ENCODE results near the gene PPP1R13L.
"Not testable (repeated sequence)": the region's sequence is repeated elsewhere in the genome, so short reads cannot be mapped to it uniquely, and the experiment has no call there.

PPP1R13L gene

DNA sequence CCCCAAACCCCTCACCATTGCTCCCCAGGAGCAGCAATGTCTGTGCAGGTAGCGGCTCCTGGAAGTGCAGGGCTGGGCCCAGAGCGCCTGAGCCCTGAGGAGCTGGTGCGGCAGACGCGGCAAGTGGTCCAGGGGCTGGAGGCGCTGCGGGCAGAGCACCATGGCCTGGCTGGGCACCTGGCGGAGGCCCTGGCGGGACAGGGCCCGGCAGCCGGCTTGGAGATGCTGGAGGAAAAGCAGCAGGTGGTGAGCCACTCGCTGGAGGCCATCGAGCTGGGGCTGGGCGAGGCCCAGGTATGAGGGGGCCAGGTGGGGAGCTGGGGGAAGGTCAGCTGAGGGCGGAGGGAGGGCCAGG, 59.4 kb downstream of the PPP1R13L start:
- no peak for DNase-seq (ENCODE audit: low read depth)

DNA sequence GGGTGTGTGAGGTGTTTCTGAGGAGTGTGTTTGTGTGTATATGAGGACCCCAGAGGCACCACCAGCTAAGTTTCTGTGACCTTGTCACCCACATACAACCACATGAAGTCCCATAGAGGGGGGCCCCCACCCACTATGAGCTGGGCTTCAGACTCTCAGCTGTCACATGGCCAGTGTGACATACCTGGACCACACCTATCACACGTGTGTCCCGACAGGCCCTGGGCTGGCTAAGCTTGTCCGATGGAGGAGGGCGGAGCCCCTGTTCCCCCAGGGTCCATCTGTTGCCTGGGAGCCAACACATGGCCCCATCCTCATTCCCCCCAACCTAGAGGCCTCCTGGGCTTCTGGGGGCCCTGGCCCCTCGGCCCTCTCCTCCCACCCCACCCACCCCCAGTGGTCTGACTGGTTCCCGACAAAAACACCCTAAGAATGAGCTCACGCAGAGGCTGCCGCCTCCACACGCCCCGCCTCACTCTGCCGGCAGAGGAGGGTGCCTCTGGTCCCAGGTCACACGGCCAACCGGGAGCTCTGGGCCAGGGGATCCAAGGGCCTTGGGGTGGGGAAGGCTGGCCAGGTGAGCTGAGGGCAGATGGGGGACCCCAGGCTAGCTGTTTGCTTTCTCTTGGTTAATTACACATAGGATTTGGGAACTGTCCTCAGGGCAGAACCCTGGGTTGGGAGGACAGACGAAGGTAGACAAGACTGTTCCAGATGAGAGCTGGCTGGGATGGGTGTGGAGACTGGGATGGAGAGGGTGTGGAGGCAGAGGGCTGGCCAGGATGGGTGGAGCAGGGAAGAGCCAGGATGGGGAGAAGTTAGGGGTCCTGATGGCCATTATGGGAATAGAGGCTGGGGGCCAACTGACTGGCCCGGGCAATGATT, 60.0 kb downstream of the PPP1R13L start:
- no peak for DNase-seq (ENCODE audit: low read depth)

DNA sequence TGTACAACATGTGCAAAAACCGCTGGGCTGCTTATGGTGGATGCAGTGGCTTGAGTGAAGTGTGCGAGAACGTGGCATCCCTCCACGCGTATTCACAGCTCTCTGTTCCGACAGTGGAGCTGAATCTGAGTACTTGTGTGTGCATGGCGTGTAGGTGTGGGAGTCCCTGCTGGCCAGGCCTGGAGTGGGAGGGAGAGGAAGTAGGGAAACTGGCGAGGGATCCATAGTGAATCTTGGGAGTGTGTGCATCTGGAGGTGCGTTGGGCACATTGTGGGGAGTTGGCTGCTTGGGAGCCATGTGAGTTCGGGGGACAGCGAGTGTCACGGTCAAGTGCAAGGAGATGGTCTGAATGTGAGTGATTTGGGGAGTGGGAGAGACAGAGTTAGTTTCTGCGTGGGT, 62.0 kb downstream of the PPP1R13L start:
- DNase-seq (ENCODE audit: low read depth), result no peak

DNA sequence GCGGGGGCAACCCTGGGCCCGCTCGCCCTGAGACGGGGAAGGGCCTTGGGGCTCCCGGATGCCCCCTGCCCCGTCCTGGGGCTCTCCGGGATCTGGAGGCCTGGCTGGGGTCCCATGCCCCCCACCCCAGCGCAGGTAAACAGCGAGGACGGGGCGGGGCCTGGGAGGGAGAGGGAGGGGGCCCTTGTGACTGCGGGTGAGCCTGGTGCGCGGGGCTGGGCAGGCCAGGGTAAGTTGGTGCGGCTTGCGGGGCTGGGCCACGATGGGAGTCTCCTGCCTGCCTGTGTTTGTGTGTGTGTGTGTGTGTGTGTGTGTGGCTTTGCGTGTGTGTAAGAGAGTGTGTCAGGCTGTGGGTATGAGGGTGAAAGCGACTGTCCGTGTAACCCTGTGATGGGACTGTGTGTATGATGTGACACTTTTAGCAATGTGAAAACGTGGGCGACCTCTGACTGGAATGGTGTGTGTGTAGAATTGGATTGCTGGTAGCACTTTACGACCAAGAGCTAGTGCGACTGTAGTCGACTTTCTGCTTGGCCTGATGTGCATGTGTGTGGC, 63.9 kb downstream of the PPP1R13L start:
- no peak for DNase-seq (ENCODE audit: low read depth)

DNA sequence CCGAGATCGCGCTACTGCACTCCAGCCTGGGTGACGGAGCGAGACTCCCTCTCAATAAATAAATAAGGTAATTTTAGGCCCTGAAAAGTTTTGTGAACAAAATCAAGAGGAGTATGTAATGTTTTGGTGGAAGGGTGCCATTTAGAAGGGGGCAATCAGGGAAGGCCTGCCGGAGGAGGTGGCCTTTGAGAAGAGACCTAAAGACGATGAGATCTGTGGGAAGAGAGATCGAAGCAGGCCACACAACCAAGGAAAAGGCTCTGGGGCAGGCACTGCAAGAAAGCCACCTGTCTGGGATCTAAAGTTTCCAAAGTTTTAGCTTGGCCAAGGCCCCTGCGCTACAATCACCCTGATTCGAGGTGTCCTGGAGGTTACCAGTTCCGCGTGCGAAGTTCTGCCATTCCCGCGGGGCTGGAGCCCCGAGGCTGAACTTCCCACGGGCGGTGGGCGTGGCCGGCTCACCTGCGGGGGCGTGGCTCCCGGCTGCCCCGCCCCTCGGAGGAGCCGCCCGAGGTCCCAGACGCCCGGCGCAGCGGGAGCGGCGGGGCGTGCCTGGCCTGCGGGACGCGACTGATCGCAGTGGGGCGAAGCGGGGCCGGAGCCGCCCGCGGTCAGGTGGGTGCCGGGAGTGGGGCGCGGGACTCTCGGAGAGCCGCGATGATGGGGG, 64.5 kb downstream of the PPP1R13L start, which contains the start of gene KLC3:
Gene KLC3 (plus strand): TSS at position 519 of the 667 bp plus-strand sequence. CDS start 4,792 bp downstream, outside the sequence.
- DNase-seq (ENCODE audit: low read depth), result no peak

DNA sequence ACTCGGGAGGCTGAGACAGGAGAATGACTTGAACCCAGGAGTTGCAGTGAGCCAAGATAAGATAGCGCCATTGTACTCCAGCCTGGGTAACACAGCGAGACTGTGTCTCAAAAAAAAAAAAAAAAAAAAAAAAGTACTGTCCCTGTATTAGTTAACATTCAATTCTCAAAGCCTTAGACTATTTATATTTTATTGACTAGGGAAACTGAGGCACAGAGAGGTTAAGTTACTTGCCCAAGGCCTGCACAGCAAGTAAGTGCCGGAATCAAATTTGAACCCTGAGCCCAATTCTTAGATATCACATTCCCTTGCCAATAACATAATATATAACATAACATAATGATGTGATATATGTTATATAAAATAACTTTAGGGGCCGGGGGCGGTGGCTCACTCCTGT, 65.2 kb downstream of the PPP1R13L start:
- no peak for DNase-seq (ENCODE audit: low read depth)

DNA sequence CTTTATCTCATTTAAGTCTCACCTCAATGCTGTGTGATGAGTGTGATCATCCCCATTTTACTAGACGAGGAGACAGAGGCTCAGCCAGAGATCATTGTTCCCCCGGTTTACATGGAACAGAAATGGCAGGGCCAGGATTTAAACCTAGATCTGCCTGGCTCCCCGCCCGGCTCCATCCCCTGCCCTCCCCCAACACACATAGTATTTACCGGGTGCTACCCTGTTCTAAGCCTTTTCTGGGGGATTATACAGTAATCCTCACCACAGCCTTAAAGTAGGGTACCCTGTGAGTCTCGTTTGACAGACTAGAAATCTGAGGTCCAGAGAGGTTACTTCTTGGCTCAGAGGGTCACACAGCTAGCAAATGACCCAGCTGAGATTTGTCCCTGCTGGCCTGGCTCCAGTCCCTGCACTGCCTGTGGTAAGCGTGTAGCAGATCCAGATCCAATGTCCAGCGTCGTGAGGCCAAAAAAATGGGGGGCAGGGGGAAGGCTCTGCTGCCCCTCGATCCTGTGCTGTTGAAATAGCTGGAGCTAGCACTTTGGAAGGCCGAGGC, 68.1 kb downstream of the PPP1R13L start:
- no peak for DNase-seq (ENCODE audit: low read depth)

DNA sequence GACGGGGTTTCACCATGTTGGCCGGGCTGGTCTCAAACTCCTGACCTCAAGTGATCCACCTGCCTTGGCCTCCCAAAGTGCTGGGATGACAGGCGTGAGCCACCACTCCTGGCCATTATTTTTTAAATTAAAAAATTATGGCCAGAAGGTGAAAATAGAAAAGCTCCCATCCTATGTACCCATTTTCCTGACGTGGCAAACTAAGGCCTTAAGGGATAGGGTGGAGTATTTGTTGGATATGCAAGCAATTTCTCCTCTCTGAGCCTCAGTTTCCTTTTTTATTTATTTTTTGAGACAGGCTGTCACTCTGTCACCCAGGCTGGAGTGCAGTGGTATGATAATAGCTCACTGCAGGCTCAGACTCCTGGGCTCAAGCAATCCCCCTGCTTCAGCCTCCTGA, 70.0 kb downstream of the PPP1R13L start:
- DNase-seq (ENCODE audit: low read depth), result not testable (repeated sequence)

DNA sequence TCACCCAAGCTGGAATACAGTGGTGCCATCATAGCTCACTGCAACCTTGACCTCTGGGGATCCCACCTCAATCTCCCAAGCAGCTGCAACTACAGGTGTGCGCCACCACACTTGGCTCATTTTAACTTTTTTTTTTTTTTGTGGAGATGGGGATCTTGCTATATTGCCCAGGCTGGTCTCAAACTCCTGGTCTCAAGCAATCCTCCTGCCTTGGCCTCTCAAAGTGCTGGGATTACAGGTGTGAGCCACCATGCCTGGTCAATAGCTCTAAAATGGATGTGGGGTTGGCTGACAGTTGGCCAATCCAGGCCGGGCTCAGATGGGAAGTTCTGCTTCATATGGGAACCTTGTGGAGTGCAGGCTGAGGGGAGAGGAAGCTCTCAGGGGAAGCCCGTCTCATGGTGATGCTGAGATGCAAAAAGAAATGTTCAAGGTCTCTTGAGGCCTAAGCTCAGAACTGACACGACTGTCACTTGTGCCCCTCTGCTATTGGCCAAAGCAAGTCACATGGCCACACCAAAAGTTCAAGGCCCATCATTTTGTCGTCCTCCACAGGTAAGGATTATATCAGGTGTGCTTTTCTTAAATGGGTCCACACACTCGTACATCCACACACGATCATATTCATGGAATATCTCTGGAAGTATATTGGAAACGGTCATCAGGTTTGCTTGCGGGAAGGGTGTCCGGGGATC, 71.1 kb downstream of the PPP1R13L start:
- DNase-seq (ENCODE audit: low read depth), result no peak

DNA sequence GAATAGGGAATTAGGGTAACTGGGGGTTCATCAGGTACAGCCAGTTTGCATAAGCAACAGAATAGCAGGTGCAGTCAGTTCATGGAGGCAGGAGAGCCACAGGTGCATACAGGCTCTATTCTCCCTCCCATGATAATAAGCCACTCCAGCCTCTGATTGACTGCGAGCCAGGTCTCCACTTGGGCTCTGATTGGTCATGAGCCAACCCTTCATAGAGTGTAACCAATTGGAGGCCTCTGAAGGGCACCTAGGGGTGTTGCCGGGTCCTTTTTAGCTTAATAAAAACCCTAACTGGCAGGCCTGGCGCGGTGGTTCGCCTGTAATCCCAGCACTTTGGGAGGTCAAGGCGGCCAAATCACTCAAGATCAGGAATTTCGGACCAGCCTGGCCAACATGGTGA, 73.5 kb downstream of the PPP1R13L start:
- no peak for DNase-seq (ENCODE audit: low read depth)
